SJCRH30 (cell line): ENCODE data around the gene VIM. TPM values are rescaled to one million over a fixed set of nuclear protein-coding genes. Genes with fewer than 3 reads are reported as not detected.

Experiments
- DNase-seq, 2 experiments: peaks; one replicate each; pipeline ENCODE4 v3.0.0-alpha.2; 2015 to 2020
- H3K27ac ChIP-seq: fragments of 250-450 bp; sonication (Bioruptor Pico); 2 replicates; pipeline ENCODE4 v1.5.1; 2020; ENCODE audit warnings: mild to moderate bottlenecking, moderate library complexity
- H3K27me3 ChIP-seq: fragments of 250-450 bp; sonication (Bioruptor Pico); 2 replicates; pipeline ENCODE4 v1.5.1; 2020; ENCODE audit warnings: mild to moderate bottlenecking, moderate library complexity
- H3K36me3 ChIP-seq: fragments of 250-450 bp; sonication (Bioruptor Pico); 2 replicates; pipeline ENCODE4 v1.5.1; 2020; ENCODE audit warnings: mild to moderate bottlenecking, moderate library complexity
- H3K4me1 ChIP-seq: fragments of 250-450 bp; sonication (Bioruptor Pico); 2 replicates; pipeline ENCODE4 v1.5.1; 2020; ENCODE audit warnings: mild to moderate bottlenecking, moderate library complexity
- H3K4me3 ChIP-seq: fragments of 250-450 bp; sonication (Bioruptor Pico); 2 replicates; pipeline ENCODE4 v1.5.1; 2020; ENCODE audit warnings: mild to moderate bottlenecking, moderate library complexity
- H3K9me3 ChIP-seq: fragments of 250-450 bp; sonication (Bioruptor Pico); replicated peaks from 2 replicates; pipeline ENCODE4 v1.5.1; 2020; ENCODE audit warnings: mild to moderate bottlenecking, moderate library complexity
- total RNA-seq: library from RNA; depleted of rRNA; stranded (reverse); fragments of >200 nt; shearing (Covaris generic); gene quantifications from 2 replicates; pipeline ENCODE4 v1.2.3, GENCODE V29; 2014

VIM gene
- total RNA-seq, 1 experiment from 2014 or later, result 1,733 TPM

- Histone ChIP-seq H3K9me3 (0 out of 2 replicates have a peak, but pooled peaks cover 3% of the 10 kb centered on the region), H3K27ac (peak overlapping the region; percentile 55; the same call in 1 of the 2 replicates), H3K27me3 (no peaks in the 10 kb centered on the region), H3K36me3 (no peaks in the 10 kb centered on the region), H3K4me3 (no peak overlapping the region), H3K4me1 (peaks cover 42% of the 10 kb centered on the region)
- DNase-seq, result no peak
Observed at GRCh38 chr10:17215782-17216122, 12.3 kb upstream of the VIM start.

DNA sequence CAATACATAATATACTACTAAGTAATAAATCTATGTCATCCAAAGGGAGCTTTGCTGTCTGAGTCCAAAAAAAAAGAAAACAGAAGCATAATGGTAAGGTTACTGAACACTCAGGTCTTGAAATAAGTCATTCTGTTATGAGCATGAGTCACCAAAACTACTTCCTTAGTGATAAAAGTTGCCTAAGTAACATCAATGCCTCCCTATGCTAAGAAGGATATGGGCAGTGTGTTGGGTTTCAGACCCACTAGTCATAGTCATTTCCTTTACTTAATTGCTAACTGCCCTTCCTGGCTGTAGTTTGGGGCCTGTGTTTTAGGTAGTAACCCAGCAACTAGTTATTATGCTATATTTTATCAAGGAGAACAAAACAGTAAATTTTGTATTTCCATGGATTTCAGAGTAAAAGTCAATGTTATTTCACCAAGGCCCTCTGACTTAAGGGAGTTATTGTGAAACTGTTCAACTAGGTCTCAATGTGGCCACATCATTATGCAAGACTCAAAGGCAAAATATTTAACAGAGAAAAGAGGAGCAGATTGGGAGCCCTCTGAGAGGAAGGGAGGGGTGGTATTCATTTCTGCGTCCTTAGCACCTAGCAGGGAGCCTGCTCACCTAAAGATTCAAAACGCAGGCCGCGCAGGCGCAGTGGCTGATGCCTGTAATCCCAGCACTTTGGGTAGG lies 11.7 kb upstream of the VIM start:
- DNase-seq, result no peak
- Histone ChIP-seq H3K36me3 (no peaks in the 10 kb centered on the region), H3K4me3 (no peak overlapping the region), H3K9me3 (0 out of 2 replicates have a peak, but pooled peaks cover 3% of the 10 kb centered on the region), H3K27ac (peak overlapping the region; percentile 25; the same call in 1 of the 2 replicates), H3K27me3 (no peaks in the 10 kb centered on the region), H3K4me1 (peaks cover 39% of the 10 kb centered on the region)

- H3K9me3 ChIP-seq, result 0 out of 2 replicates have a peak, but pooled peaks cover 3% of the 10 kb centered on the region
- no peak overlapping the region for H3K4me3 ChIP-seq
- DNase-seq, result no peak
- no peaks in the 10 kb centered on the region for H3K36me3 ChIP-seq
- H3K4me1 ChIP-seq, result peaks cover 39% of the 10 kb centered on the region
- peak overlapping the region; percentile 25; the same call in 1 of the 2 replicates for H3K27ac ChIP-seq
- H3K27me3 ChIP-seq, result no peaks in the 10 kb centered on the region
Observed at GRCh38 chr10:17216901-17217395, 11.1 kb upstream of the VIM start.

DNA sequence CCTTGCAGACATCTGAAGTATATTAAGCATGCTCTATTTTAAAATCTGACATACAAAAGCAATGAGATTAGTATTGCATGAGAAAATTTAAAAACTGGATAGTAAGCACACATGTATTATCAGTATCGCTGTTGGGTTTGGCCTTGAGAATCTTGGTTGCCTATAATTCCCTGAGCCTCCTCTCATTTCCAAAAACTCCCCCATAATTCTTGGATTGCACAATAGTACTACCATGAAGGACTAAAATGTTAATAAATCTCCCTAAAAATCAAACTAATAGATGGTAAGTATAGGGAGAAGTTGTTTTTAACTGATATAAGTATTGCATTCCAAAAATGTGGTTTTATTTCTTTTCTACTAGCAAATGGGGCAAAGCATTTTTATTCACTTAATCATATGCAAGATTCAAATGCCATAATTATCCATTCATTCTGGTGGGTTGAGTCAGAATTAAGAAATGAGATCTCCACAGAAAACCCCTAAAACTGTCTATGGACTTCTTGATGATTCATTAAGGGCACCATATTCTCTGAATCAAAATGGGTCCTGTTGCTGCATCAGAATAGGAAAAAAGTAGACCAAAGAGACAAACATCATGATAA lies 10.3 kb upstream of the VIM start:
- no peak overlapping the region for H3K27ac ChIP-seq
- H3K4me1 ChIP-seq, result peaks cover 39% of the 10 kb centered on the region
- 0 out of 2 replicates have a peak, but pooled peaks cover 3% of the 10 kb centered on the region for H3K9me3 ChIP-seq
- no peak for DNase-seq
- H3K4me3 ChIP-seq, result no peak overlapping the region
- no peaks in the 10 kb centered on the region for H3K36me3 ChIP-seq
- no peaks in the 10 kb centered on the region for H3K27me3 ChIP-seq

GRCh38 chr10:17219024-17219423 lies 9.0 kb upstream of the VIM start:
- no peaks in the 10 kb centered on the region for H3K27me3 ChIP-seq
- H3K36me3 ChIP-seq, result no peaks in the 10 kb centered on the region
- H3K4me1 ChIP-seq, result peaks cover 35% of the 10 kb centered on the region
- peak overlapping the region; percentile 49 for H3K27ac ChIP-seq
- no peak overlapping the region for H3K4me3 ChIP-seq
- peak in 1 of 2 experiments; percentile 30 for DNase-seq
- 0 out of 2 replicates have a peak, but pooled peaks cover 3% of the 10 kb centered on the region for H3K9me3 ChIP-seq

DNA sequence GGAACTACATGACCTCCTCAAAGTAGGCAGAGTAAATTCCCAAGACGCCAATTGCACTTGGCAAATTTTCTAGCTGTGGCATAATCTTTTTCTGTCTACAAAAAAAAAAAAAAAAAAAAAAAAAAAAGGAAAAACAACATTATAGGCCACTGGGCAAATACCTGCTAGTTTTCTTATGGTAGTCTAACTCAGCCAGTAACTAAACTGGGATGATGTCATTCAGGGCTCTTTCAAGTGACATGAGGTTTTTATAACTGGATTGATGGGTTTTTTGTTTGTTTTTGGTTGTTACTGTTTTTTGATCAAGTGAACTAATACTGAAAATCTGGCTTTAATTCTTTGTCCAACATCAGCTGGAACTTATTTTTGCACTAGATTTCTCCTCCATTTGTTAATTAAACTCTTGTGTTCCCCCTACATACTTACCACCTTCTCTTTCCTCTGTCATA lies 7.4 kb upstream of the VIM start:
- H3K27me3 ChIP-seq, result no peaks in the 10 kb centered on the region
- 0 out of 2 replicates have a peak, but pooled peaks cover 1% of the 10 kb centered on the region for H3K9me3 ChIP-seq
- H3K27ac ChIP-seq, result no peak overlapping the region
- H3K4me3 ChIP-seq, result no peak overlapping the region
- DNase-seq, result no peak
- no peaks in the 10 kb centered on the region for H3K36me3 ChIP-seq
- H3K4me1 ChIP-seq, result peaks cover 19% of the 10 kb centered on the region

DNA sequence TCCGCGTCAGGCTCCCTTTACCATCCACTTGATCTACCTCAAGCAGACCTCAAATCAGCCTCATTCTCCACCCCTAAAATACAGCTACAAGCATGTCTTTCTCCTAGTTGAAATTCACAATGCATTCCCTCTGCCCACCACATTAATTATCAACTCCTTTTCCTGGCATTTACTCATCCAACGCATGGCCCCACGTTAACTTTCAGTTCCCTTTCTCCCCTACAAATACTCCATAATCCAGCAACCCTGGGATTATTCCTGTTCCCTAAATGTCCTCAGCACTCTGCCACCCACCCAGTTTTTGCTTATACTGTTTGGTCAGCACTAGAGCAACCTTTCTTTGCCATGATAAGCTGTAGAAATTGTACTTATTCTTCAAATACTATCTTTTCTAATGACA lies 5.7 kb upstream of the VIM start:
- peaks cover 16% of the 10 kb centered on the region for H3K4me1 ChIP-seq
- DNase-seq, result no peak
- no peaks in the 10 kb centered on the region for H3K36me3 ChIP-seq
- H3K4me3 ChIP-seq, result no peak overlapping the region
- no peaks in the 10 kb centered on the region for H3K9me3 ChIP-seq
- H3K27ac ChIP-seq, result no peak overlapping the region
- H3K27me3 ChIP-seq, result no peaks in the 10 kb centered on the region

- Histone ChIP-seq H3K4me3 (no peak overlapping the region), H3K36me3 (peaks cover 17% of the 10 kb centered on the region)
- no peak for DNase-seq
Observed at GRCh38 chr10:17225808-17226207, 2.2 kb upstream of the VIM start.

DNA sequence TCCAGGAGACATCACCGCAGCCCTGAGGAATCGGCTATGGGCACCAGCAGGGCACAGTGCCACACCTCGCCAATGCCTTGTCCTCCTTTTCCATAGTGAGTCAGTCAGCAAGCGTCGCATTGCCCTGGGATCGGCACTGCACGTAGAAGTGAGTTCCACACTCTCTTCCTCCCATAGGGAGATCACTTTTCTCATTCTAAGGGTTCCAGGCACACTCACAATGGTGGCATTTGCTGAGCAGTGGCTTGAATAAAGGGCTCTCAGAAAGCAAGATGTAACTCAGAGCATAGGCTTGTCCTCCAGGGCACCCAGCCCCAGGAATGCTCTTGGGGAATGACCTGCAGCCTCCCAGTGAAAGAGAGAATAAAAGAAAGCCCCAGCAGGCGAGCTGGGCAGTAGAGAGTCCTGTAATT lies 1.1 kb upstream of the VIM start:
- DNase-seq, result peak in 1 of 2 experiments; percentile 32
- Histone ChIP-seq H3K36me3 (peaks cover 28% of the 10 kb centered on the region), H3K4me3 (peak overlapping the region; percentile 98), H3K9me3 (no peaks in the 10 kb centered on the region), H3K27me3 (no peaks in the 10 kb centered on the region), H3K4me1 (peaks cover 12% of the 10 kb centered on the region), H3K27ac (peak overlapping the region; percentile 100)

More at GRCh38 chr10:17225808-17226207, 2.2 kb upstream of the VIM start:
- Histone ChIP-seq H3K4me1 (peaks cover 10% of the 10 kb centered on the region; the same call in 1 of the 2 replicates), H3K9me3 (no peaks in the 10 kb centered on the region), H3K27ac (no peak overlapping the region), H3K27me3 (no peaks in the 10 kb centered on the region)

- no peaks in the 10 kb centered on the region for H3K9me3 ChIP-seq
- H3K4me3 ChIP-seq, result peak overlapping the region; percentile 98
- H3K27me3 ChIP-seq, result no peaks in the 10 kb centered on the region
- H3K4me1 ChIP-seq, result peaks cover 18% of the 10 kb centered on the region
- H3K36me3 ChIP-seq, result peaks cover 34% of the 10 kb centered on the region
- H3K27ac ChIP-seq, result peak overlapping the region; percentile 100
- DNase-seq, result peak; percentile 20 to 51
Observed at GRCh38 chr10:17227367-17228090, 512 bp upstream of the VIM start.

GRCh38 chr10:17229016-17229716 lies 1.1 kb downstream of the VIM start:
- Histone ChIP-seq H3K9me3 (no peaks in the 10 kb centered on the region), H3K4me3 (peak overlapping the region; percentile 98), H3K27ac (peak overlapping the region; percentile 100), H3K4me1 (peaks cover 18% of the 10 kb centered on the region), H3K36me3 (peaks cover 51% of the 10 kb centered on the region), H3K27me3 (no peaks in the 10 kb centered on the region)
- peak; percentile 92 to 94 for DNase-seq

- peaks cover 18% of the 10 kb centered on the region for H3K4me1 ChIP-seq
- no peaks in the 10 kb centered on the region for H3K9me3 ChIP-seq
- H3K27me3 ChIP-seq, result no peaks in the 10 kb centered on the region
- peak overlapping the region; percentile 98 for H3K4me3 ChIP-seq
- H3K36me3 ChIP-seq, result peaks cover 55% of the 10 kb centered on the region
- peak overlapping the region; percentile 100 for H3K27ac ChIP-seq
- DNase-seq, result no peak
Observed at GRCh38 chr10:17229717-17229966, 1.6 kb downstream of the VIM start.

GRCh38 chr10:17229967-17230682 lies 2.1 kb downstream of the VIM start:
- DNase-seq, result peak; percentile 84 to 87
- Histone ChIP-seq H3K36me3 (peaks cover 60% of the 10 kb centered on the region), H3K4me3 (peak overlapping the region; percentile 98), H3K4me1 (peaks cover 18% of the 10 kb centered on the region), H3K27ac (peak overlapping the region; percentile 100), H3K27me3 (no peaks in the 10 kb centered on the region), H3K9me3 (no peaks in the 10 kb centered on the region)

GRCh38 chr10:17231788-17232187 lies 3.7 kb downstream of the VIM start:
- H3K27me3 ChIP-seq, result no peaks in the 10 kb centered on the region
- peaks cover 77% of the 10 kb centered on the region for H3K36me3 ChIP-seq
- H3K4me3 ChIP-seq, result peak overlapping the region; percentile 98
- H3K9me3 ChIP-seq, result no peaks in the 10 kb centered on the region
- DNase-seq, result no peak
- H3K4me1 ChIP-seq, result peaks cover 15% of the 10 kb centered on the region
- H3K27ac ChIP-seq, result peak overlapping the region; percentile 100
